ENCODE data around the gene RNASE12. TPM values are rescaled to one million over a fixed set of nuclear protein-coding genes. Genes with fewer than 3 reads are reported as not detected.

The RNASE12 gene
- total and polyA plus RNA-seq, 2 experiments from 2014 or later: not detected

DNA sequence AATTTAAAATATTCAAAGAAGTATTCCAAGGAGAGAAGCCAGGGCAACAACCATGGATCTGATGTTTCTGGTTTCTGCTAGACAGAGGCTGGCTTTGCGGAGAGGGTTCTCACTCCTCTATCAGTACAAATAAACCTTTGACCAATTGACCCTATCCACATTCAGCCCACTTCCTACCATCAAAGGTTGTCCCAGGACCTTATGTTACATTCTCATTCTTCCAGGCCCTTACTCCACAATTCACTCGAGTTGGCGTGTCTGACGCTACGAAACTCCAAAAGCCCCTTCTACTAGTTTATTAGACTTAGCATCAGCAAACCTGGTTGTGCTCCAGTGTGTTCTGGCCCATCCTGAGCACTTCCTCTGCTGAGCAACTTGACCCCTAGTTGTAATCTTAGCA, 24.8 kb upstream of the RNASE12 start:
- no peaks in the 10 kb centered on the region for H3K9me3 ChIP-seq (ENCODE audit: low read depth)
- no peak for TF ChIP-seq CTCF (IDR thresholded peaks at IDR 0.05; ENCODE audit: low read depth, low read length)
- H3K4me3 ChIP-seq: no peak overlapping the region
- H3K4me1 ChIP-seq (ENCODE audit: low read depth): peaks cover 5% of the 10 kb centered on the region
- H3K36me3 ChIP-seq: no peaks in the 10 kb centered on the region
- H3K27ac ChIP-seq: no peak overlapping the region
- H3K27me3 ChIP-seq: no peaks in the 10 kb centered on the region
- DNase-seq (ENCODE audit: low read depth in 1 of 2, low spot score in 1 of 2): no peak

DNA sequence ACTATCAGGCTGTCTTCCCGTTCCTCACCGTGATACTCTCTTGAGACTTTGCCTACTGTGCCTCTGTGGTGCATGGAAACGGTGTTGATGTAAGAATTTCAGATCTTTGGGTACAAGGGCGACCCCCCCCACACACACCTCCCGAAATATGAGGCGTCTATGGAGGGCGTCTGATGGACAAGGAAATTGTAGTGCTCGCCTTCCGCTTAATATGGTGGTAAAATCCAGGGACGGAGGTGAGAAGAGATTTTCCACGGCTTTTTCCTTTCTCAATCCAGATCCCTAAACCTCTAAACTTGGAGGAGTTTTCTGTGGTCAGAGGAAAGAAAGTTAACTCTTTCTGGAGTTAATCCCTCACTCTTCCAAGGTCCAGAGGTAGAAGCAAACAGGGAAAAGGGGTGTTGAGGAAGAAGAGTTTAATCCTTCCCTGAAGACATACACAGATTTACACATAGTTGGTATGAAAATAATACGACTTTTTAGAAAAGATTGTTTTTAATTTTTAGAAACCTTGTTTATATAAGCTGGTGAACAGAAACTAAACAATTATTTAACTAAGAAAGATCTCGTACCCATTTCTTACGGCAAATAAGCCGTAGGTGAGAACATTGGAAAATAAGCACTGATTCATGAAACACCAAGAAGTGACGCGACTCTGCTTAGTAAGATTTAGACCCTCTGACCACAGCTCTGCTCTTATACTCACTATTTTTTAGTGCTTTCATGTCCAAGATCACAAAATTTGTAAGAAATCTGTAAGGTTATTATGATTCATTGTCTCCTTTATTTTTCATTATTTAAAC, 23.1 kb upstream of the RNASE12 start:
- Histone ChIP-seq H3K27ac (peak overlapping the region; percentile 78), H3K36me3 (no peaks in the 10 kb centered on the region), H3K9me3 (ENCODE audit: low read depth) (no peaks in the 10 kb centered on the region), H3K4me3 (peak overlapping the region; percentile 84), H3K27me3 (no peaks in the 10 kb centered on the region), H3K4me1 (ENCODE audit: low read depth) (peaks cover 5% of the 10 kb centered on the region)
- DNase-seq (ENCODE audit: low read depth in 1 of 2, low spot score in 1 of 2): peak; percentile 32 to 52
- no peak for TF ChIP-seq CTCF (IDR thresholded peaks at IDR 0.05; ENCODE audit: low read depth, low read length)

- Histone ChIP-seq H3K27me3 (no peaks in the 10 kb centered on the region), H3K4me1 (ENCODE audit: low read depth) (peaks cover 5% of the 10 kb centered on the region), H3K4me3 (peak overlapping the region; percentile 84), H3K9me3 (ENCODE audit: low read depth) (no peaks in the 10 kb centered on the region), H3K27ac (peak overlapping the region; percentile 78), H3K36me3 (no peaks in the 10 kb centered on the region)
- peak; percentile 89 to 98 for DNase-seq (ENCODE audit: low read depth in 1 of 2, low spot score in 1 of 2)
- peak; percentile 75 for TF ChIP-seq CTCF (IDR thresholded peaks at IDR 0.05; ENCODE audit: low read depth, low read length)
These were observed 22.2 kb upstream of the RNASE12 start for GRCh38 chr14:20613094-20614037.

DNA sequence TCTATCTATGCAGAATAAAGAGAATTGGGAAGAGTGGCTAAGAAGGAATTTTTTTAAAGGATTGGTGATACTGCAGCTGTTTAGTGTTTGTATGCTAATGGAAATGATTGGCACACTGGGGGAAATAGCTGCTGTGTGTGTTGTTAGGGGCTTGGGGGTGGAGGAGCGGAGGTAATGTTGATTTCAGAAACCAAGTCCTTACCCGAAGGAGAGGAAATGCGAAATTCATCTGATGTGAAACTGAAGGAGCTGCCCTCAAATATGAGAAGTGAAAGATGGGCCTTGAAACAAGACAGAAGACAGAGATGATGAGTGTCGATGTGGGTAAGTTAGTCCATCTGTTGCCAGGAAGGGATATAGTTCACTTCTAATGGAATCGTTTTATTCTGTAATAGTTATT, 21.2 kb upstream of the RNASE12 start:
- DNase-seq (ENCODE audit: low read depth in 1 of 2, low spot score in 1 of 2): no peak
- Histone ChIP-seq H3K9me3 (ENCODE audit: low read depth) (no peaks in the 10 kb centered on the region), H3K27me3 (no peaks in the 10 kb centered on the region), H3K27ac (no peak overlapping the region), H3K4me1 (ENCODE audit: low read depth) (peaks cover 5% of the 10 kb centered on the region), H3K4me3 (no peak overlapping the region), H3K36me3 (no peaks in the 10 kb centered on the region)
- no peak for TF ChIP-seq CTCF (IDR thresholded peaks at IDR 0.05; ENCODE audit: low read depth, low read length)

- H3K27ac ChIP-seq: no peak overlapping the region
- TF ChIP-seq CTCF (IDR thresholded peaks at IDR 0.05; ENCODE audit: low read depth, low read length): no peak
- H3K36me3 ChIP-seq: no peaks in the 10 kb centered on the region
- peaks cover 5% of the 10 kb centered on the region for H3K4me1 ChIP-seq (ENCODE audit: low read depth)
- no peak for DNase-seq (ENCODE audit: low read depth in 1 of 2, low spot score in 1 of 2)
- no peaks in the 10 kb centered on the region for H3K27me3 ChIP-seq
- H3K9me3 ChIP-seq (ENCODE audit: low read depth): no peaks in the 10 kb centered on the region
- no peak overlapping the region for H3K4me3 ChIP-seq
These were observed 20.1 kb upstream of the RNASE12 start for GRCh38 chr14:20611277-20611676.
